AG08395 (cell line): ENCODE data around the gene DUSP28.
"Not testable (repeated sequence)": the region's sequence is repeated elsewhere in the genome, so short reads cannot be mapped to it uniquely, and the experiment has no call there.

Experiments
- DNase-seq: peaks from one replicate; pipeline ENCODE4 v3.0.0; 2012; ENCODE audit warnings: mixed read lengths, low spot score

The DUSP28 gene

DNA sequence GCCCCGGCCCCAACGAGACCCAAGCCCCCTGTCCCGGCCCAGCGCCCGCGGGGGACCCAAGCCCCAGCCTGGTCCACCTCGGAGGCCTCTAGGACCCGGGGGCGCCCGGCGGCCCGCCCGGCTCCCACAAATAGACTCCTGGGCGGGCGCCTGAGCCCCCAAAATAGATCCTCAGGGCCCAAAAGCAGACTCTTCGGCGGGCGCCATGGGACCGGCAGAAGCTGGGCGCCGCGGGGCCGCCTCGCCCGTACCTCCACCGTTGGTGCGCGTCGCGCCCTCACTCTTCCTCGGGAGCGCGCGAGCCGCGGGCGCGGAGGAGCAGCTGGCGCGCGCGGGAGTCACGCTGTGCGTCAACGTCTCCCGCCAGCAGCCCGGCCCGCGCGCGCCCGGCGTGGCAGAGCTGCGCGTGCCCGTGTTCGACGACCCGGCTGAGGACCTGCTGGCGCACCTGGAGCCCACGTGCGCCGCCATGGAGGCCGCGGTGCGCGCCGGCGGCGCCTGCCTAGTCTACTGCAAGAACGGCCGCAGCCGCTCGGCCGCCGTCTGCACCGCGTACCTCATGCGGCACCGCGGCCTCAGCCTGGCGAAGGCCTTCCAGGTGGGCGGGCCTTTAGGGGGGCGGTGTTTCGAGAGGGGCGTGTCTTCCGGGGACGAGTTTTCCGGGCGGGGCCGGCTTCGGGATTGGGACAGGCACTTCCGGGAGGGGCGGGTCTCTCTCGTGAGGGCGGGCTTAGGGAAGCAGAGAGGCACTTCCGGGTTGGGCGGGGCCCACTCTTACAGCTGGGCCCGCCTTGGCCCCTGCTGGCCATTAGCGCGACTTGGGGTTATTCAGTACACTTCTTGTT lies 545 bp downstream of the DUSP28 start:
- DNase-seq = peak; percentile 97

DNA sequence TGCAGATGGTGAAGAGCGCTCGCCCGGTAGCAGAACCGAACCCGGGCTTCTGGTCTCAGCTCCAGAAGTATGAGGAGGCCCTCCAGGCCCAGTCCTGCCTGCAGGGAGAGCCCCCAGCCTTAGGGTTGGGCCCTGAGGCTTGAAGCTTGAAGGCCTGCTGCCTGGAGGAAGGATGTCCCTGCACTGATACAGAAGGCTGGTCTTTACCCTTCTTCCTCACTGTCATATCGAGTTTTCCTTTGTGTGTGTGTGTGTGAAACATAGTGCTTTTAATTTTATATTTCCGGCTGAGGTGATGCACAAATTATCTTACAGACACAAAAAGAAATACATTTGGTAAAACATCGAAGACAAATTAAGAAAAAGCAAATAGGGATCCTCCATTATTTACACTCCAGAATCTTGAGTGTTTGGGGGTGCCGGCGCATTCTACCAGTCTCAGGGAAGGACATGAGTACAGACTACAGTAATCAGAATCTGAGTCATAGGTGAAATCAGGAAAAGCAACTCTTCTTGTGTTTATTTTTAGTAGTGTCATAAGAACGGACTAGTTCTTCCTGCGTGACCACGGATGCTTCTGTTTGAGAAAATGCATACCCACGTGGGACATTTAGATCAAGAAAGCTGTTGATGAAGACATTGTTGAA lies 1.3 kb downstream of the DUSP28 start:
- no peak for DNase-seq

DNA sequence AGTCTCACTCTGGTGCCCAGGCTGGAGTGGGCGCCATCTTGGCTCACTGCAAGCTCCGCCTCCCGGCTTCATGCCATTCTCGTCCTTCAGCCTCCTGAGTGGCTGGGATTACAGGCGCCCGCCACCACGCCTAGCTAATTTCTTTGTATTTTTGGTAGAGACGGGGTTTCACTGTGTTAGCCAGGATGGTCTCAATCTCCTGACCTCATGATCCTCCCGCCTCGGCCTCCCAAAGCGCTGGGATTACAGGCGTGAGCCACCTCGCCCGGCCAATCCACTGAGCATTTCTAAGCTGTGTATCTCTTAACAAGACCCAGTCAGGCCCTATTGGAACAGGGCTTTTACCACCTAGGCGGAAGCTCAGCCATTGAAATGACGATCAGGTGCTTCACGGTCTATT lies 3.1 kb downstream of the DUSP28 start:
- DNase-seq = not testable (repeated sequence)

DNA sequence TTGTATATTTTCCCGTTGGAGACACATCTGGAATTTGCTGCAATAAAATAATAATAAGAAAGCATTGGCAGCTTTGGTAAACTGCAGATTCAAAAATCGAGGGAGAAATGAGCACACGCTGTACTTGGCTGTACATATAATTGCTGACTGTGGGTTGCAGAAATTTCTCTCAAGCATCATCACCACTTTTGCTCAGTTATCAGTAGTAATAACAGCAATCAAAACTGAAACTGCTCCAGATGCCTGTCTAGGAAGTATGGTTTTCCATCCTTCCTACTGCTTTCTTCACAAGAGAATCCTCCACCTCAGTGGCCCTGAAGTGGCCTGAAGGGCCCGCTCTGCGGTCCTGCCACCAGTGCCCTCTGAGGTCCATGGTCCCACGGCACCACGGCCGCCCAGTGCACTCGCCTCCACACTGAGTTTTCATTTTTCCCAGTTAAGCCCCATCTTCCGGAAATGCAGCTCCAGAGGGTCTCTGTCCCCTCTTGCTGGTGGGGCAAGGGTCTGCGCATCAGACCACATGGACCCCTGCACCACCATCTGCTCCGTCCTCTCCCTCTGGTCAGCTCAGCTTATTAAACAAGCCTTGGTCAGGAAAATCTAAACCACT lies 3.9 kb downstream of the DUSP28 start:
- no peak for DNase-seq

DNA sequence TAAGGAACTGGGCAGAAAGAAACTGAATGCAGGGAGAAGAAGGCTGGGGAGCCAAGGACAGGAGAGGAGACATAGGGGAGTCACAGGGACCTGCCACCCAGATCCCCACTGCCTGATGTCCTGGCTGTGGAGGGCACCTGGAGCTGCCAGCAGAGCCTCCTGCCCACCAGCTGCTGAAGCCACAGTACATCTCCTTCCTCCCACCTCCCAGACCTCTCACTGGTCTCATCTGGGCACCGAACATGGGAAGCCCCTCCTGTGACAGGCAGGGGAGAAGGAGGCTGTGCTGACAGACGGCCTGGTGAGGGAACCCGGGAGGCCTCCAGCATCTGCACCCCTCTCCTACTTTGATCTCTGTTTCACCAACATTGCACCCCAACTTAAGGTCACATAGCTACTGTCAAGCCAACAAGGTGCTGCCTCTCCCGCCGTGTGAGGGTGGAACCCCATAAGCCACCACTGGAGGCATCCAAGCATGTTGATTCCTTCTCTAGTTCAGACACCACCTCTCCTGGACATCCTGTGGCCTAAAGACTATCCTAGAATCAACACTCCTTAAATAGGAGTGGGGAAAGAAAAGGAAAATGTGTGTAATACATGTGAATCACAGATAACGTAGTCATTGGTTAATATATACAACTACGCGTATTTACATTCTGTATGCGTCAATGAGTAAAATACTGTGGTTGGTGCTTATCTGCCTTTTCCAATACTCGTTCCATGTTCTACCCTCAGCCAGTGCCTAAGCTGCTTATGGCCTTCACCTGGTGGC lies 4.6 kb downstream of the DUSP28 start:
- DNase-seq = no peak

DNA sequence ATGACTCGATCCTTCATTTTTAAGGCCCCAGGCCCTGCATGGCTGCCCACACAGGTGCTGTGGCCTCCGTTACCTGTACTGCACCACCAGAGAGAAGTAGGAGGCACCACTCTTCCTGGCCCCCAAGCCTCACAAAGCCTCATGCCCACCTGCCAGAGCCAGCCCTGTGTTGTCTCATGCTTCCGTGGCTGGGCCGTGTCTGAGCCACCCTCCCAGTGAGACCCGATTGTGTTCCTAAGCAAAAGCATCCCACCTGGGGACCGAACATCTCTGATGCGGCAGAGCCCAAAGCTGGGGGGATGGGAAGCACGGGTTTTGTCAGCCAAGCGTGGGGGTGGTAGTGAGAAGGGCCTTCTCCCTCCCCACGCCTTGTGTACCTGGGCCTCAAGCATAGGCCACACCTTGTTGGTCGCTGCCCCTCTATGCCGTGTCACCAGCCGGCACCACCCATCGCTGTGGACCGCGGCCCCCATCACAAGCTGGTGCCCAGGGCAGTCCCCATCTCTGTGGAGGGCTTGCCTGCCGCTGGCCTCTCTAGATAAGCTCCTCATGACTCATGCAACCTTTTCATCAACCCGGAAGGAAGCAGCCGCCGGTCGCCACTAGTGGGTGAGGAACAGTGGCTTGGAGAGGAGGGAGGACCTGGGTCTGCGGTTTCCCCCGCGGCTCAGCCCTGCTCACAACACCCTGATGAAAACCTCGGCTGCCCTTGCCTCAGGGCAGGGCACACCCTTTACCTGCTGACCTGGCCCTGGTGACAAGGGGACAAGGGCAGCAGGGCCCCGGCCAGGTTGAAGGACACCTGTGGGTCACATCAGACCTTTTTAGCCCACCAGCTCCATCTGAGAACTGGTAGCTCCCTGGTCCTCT lies 5.4 kb downstream of the DUSP28 start:
- DNase-seq = peak; percentile 56

DNA sequence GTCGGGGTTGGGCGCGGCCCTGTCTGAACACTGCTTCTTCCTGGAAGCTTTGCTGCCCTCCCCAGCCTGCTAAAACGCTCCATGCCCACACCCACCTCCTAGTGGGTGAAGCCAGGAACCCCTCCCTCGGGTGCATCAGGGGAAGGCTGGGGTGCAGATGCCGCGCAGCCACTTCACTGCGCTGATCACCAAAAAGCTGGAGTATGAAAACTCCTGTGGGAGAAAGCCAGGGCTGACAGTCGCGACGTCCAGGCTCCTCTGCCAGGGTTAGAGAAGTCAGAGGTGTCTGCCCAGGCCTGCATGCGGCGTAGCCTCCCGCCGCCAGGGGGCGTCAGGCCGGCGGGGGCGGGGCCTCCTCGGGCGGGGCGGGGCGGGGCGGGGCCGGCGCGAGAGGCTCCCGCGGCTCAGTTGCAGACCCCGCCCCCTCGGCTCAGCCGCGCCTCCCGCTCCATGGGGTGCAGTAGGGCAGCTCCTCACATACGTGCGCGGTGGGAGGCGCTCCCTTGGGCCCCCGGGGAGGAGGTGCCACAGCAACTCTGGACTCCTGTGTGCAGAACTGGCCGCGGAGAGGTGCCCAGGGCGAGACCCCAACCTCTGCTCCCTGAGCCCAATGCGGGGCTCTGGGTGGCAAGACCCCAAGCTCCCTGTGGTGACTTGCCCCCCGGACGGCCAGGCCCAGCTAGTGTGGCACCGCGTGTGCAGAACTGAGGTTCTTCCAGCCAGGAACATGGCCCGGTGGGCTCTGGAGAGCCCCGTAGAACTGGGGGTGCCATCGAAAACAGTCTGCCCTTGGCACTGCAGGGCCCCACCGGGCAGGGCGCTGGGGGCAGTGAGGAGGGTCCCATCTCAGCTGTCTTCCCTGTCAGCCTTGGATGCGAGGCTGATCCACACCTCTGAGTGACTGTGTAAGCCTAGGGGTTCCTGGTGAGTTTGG lies 6.3 kb downstream of the DUSP28 start:
- DNase-seq = peak; percentile 90

DNA sequence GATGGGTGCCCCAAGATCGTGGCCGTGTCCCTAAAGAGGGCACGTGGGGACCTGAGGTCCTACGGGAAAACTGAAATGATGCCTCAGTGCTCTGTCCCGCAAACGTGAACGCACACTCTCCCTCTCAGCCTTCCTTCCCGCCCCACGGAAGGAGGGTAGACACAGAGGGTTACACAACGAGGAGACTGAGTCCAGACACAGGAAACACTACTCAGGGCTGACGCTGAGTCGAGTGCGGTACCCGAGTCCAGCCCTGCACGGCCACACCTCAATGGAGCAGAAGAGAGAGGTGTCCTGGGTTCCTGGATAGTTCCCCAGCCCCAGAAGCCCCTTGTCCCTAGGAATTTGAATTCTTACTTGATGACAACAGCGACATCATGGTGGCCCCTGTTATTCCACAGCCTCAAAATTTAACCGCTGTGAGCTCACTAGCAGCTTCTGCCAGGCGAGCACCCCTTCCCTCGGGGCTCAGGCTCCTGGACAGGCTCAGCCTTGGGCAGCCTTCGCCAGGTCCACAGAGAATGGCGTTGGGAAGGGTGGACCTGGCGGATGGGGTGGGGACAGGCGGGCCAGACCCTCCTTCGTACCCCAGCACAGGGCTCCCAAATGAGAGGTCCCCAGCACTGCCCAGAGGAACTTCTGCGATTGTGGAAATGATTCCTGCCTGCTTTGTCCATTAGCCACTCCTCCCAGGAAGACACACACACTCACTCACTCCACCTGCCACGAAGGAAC lies 7.1 kb downstream of the DUSP28 start:
- DNase-seq = no peak

DNA sequence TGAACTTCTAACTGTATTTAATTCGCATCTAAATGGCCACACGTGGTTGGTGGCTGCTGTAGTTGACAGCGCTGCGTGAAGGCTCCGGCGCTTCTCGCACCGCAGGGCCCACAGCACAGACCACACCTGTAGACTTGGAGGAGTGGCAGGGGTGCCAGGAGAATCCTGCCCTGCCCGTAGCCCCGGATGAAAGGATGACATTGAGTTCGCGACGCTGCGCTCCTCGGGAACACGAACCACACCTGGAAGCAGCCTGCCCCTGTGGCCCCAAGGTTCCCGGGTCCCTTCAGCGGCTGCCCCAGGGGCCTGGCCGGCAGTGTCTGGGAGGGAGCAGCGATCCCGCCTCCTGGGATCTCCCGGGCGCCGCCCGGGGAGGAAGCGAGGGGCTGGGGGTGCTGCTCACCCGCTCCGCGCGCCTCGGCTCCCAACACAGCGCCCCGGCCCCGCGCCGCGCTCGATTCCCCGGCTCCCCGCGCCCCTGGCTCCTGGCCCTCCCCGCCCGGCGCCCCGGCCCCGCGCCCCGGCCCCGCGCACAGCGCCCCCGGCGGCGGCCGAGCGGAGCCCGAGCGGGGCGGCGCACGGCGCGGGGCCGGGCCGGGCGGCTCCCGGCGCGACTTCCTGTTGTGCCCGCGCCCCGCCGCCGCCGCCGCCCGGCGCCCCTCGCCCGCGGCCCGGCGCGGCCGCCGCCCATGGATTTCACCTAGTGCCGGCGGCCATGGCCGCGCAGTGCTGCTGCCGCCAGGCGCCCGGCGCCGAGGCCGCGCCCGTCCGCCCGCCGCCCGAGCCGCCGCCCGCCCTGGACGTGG lies 7.9 kb downstream of the DUSP28 start, which contains the start of gene RNPEPL1:
Gene RNPEPL1, plus strand, starts transcription at position 613 of the 806 bp plus-strand sequence. Its CDS starts 103 bp downstream, at position 716.
- peak; percentile 52 for DNase-seq

DNA sequence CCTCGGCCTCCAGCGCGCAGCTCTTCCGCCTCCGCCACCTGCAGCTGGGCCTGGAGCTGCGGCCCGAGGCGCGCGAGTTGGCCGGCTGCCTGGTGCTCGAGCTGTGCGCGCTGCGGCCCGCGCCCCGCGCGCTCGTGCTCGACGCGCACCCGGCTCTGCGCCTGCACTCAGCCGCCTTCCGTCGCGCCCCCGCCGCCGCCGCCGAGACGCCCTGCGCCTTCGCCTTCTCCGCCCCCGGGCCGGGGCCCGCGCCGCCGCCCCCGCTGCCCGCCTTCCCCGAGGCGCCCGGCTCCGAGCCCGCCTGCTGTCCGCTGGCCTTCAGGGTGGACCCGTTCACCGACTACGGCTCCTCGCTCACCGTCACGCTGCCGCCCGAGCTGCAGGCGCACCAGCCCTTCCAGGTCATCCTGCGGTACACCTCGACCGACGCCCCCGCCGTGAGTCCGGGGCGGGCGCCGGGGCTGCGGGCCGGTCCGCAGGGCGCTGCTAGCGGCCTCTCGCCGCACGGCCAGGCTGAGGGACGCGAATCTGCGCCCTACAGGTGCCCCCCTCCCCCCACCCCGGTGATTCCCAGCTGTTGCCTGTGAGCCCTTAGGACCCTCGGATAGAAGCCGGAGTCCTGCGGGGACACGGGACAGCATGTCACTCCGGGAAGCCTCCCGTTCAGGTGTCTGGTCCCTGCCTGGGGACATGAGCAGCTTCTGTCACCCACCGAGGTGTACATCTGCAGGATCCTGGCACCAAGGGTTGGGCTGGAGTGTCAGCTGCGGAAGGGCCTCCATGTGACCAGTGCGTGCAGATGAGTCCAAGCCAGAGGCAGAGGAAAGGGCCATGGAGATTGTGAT lies 8.7 kb downstream of the DUSP28 start:
- DNase-seq = peak; percentile 49

DNA sequence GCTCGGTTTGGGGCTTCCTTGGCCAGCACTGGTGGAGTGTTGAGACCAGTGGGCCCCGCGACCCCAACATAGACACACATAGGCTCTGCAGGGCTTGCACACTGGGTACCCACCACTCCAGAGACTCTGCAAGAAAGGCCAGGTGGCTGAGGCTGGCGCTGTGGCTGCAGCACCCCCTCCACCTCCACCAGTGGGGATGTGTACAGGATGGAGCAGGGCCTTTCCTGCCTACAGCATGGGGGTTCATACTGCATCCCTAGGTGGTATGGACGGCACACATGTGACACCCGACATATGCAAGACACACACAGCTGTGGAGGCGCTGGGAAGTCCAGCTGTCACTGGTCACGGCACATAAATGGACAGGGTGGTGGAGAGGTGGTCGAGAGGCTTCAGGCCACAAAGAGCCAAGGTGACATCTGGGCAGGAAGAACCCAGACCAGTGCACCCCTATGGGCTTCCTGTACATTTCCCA lies 9.4 kb downstream of the DUSP28 start:
- no peak for DNase-seq

DNA sequence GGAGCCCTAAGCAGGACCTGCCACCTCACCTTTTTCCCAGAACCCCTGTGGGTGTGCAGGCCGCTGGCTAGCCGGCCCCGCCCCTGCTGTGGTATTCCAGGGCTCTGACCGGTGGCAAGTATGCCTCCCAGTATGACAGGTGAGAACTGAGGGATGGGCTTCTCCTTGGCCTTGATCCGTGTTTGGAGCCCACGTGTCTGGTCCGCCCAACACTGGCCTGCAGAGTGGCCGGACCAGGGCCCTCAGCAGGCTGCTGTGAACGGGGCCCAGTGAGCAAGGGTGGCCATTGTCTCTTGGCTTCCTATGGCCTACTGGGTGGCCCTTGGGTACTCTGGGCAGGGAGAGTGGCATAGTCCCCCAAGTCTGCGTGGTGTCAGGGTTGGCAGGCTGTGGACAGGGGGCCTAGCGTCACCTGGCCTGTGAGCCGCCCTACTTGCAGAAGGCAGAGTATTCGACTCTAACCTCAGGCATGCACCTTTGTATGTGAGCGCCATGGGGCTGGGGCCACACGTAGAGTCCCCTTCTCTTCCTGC lies 9.9 kb downstream of the DUSP28 start:
- DNase-seq = no peak

DNA sequence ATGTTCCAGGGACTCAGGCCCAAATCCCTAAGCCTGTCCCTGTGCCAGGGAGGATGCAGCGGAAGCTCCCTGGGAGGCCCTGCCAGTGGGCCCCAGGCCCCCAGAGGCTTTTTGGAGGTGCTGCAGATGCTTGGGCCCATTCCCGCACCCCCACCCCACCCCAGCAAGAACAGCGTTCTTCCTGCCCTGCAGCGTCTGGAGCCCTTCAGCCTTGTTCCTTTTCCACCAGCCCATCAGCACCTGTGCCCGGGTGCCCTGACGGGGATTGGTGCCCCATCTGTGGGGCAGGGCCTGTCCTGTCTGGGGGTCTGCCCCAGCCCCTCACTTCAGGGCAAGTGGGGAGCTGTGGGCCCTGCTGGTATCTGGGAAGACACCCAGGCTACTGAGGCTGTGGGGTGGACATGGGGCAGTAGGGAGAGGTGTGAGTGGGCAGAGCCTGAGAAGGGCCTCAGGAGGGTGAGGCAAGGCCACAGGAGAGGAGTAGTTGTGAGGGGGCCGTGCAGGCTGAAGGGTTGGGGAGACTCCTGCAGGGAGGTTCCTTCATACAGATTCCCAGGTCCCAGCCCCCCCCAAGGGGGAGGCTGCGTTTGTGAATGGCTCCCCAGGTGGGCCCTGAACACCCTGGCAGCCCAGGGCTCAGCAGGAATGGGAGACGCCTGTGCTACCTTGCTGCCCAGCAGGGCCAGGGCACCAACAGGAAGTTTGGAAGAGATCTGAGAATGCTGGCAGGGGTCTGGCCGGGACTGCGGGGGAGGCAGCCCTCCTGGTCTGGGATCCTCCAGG lies 10.6 kb downstream of the DUSP28 start:
- no peak for DNase-seq

DNA sequence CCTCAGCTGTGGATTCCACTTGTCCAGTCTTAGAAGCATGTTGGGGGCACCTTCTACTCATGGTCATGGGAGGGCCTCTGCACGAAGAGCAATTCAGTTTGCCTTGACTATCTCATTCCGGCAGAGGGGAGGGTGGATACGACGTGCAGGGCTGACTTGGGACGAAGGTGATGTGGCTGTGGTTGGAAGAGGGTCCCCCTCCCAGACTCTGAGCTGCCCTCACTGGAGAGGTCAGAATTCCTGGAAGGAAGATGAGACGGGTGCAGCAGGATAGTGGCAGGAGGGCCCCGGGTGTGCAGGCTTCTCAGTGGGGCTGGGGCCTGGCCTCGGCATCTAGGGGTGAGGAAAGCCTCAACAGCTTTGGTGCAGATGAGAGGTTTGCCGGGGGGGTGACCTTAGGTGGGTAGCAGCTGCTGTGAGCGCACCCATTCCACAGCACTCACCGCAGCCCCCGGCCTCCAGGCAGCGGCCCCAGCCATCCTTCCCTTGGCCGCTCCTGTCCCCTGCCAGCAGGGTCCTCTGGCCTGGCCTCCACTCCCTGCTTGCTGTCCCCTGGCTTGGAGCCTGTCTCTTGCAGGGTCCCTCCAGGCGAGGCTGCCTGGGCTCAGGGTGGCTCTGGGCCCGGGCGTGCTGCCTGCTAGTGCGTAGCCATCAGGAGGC lies 11.3 kb downstream of the DUSP28 start:
- no peak for DNase-seq

DNA sequence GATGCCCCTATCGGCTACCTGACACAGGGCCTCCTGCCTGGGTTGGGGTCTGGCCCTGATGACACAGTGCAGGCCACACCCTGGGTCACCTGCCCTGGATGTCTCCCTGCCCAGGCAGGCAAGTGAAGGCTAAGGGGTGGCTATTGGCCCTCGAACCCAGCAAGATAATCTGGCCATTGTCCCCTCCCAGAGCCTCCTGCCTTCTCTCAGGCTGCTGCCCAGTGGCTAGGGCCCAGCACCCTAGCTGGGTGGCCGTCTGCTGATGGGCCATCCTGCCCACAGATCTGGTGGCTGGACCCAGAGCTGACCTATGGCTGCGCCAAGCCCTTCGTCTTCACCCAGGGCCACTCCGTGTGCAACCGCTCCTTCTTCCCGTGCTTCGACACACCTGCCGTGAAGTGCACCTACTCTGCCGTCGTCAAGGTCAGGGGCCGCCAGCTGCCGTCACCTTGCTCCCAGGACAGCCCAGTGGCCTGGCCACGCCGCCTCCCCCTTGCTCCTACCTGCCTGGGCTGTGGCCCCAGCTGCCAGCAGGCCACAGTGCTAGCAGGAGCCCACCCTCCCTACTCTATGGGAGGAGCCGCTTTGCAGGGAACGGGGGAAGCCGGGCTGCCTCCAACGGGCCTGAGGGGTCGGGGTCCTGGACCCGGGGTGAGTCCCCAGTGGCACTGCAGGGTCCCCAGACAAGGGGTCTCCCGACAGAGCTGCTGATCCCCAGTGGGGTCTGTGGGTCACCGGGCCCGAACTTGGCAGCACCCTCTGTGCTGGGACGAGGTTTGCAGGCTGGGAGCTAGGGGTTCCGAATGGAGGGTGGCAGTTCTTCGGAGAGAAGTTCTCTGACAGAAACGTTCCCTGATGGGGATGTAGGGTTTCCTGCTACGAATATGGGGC lies 12.2 kb downstream of the DUSP28 start:
- DNase-seq = no peak
